ENCODE measurements around the gene DDX23.
A peak's percentile ranks its signal among the peaks of the same experiment; 100 is the strongest.
"Not testable (repeated sequence)": the region's sequence is repeated elsewhere in the genome, so short reads cannot be mapped to it uniquely, and the experiment has no call there.

The DDX23 gene

GRCh38 chr12:48861111-48861510, 9.1 kb upstream of the DDX23 start:
- DNase-seq = no peak

GRCh38 chr12:48860236-48860635, 8.3 kb upstream of the DDX23 start:
- DNase-seq = not testable (repeated sequence)

- DNase-seq = no peak
Measured at GRCh38 chr12:48859607-48860006, 7.6 kb upstream of the DDX23 start.

- no peak for DNase-seq
Measured at GRCh38 chr12:48858043-48858442, 6.1 kb upstream of the DDX23 start.

GRCh38 chr12:48857278-48857994, 5.5 kb upstream of the DDX23 start:
- no peak for DNase-seq

- DNase-seq = no peak
Measured at GRCh38 chr12:48856379-48856778, 4.4 kb upstream of the DDX23 start.

- not testable (repeated sequence) for DNase-seq
Measured at GRCh38 chr12:48854932-48855331, 3.0 kb upstream of the DDX23 start.

GRCh38 chr12:48854488-48854887, 2.5 kb upstream of the DDX23 start:
- no peak for DNase-seq

- peak; percentile 74 for DNase-seq
Measured at GRCh38 chr12:48852734-48853688, 1.0 kb upstream of the DDX23 start.

- not testable (repeated sequence) for DNase-seq
Measured at GRCh38 chr12:48842021-48842420, 9.9 kb downstream of the DDX23 start.

- DNase-seq = no peak
Measured at GRCh38 chr12:48838048-48838447, 13.9 kb downstream of the DDX23 start.

GRCh38 chr12:48832321-48833060, 19.5 kb downstream of the DDX23 start:
- DNase-seq = no peak

GRCh38 chr12:48831257-48831656, 20.7 kb downstream of the DDX23 start:
- no peak for DNase-seq

GRCh38 chr12:48828841-48829575, 23.0 kb downstream of the DDX23 start:
- no peak for DNase-seq

GRCh38 chr12:48828293-48828692, 23.7 kb downstream of the DDX23 start:
- DNase-seq = no peak

GRCh38 chr12:48827513-48828096, 24.4 kb downstream of the DDX23 start:
- DNase-seq = no peak

GRCh38 chr12:48827026-48827425, 24.9 kb downstream of the DDX23 start:
- no peak for DNase-seq

GRCh38 chr12:48826209-48826855, 25.6 kb downstream of the DDX23 start:
- no peak for DNase-seq

- no peak for DNase-seq
Measured at GRCh38 chr12:48824905-48825304, 27.1 kb downstream of the DDX23 start.

- no peak for DNase-seq
Measured at GRCh38 chr12:48824112-48824511, 27.9 kb downstream of the DDX23 start.

- DNase-seq = no peak
Measured at GRCh38 chr12:48823281-48823680, 28.7 kb downstream of the DDX23 start.

- no peak for DNase-seq
Measured at GRCh38 chr12:48822711-48823110, 29.3 kb downstream of the DDX23 start.

Data from activated CD4-positive, alpha-beta T cell treated with anti-CD3 and anti-CD28 coated beads for 1 hour (primary cell).